Subcutaneous abdominal adipose tissue (tissue), 5 donors: Measurements from ENCODE around the gene ADAMTS2.

ENCODE experiments used
- H3K27ac ChIP-seq: one replicate; pipeline ENCODE4 v1.7.0; 2013; ENCODE audit warnings: low read depth, mild to moderate bottlenecking, inconsistent platforms, low read length, moderate library complexity
- H3K27me3 ChIP-seq, 5 donors: one replicate each; pipeline ENCODE4 v1.7.0; 2013; ENCODE audit warnings: low read length in 5 of 5, inconsistent platforms in 1 of 5; ENCODE audit not compliant: control insufficient read depth in 5 of 5, insufficient read depth in 4 of 5
- H3K36me3 ChIP-seq, 5 donors: one replicate each; pipeline ENCODE4 v1.7.0; 2013; ENCODE audit warnings: low read length in 5 of 5; ENCODE audit not compliant: control insufficient read depth in 5 of 5, insufficient read depth in 5 of 5
- H3K4me1 ChIP-seq, 5 donors: one replicate each; pipeline ENCODE4 v1.7.0; 2013; ENCODE audit warnings: low read length in 5 of 5, mild to moderate bottlenecking in 3 of 5, moderate library complexity in 1 of 5; ENCODE audit not compliant: control insufficient read depth in 5 of 5, insufficient read depth in 5 of 5
- H3K4me3 ChIP-seq, 5 donors: one replicate each; pipeline ENCODE4 v1.7.0; 2013; ENCODE audit warnings: low read length in 5 of 5, low read depth in 1 of 5
- H3K9ac ChIP-seq, 5 donors: one replicate each; pipeline ENCODE4 v1.7.0; 2013; ENCODE audit warnings: low read length in 5 of 5, mild to moderate bottlenecking in 4 of 5, moderate library complexity in 3 of 5
- H3K9me3 ChIP-seq, 5 donors: one replicate each; pipeline ENCODE4 v1.7.0; 2013; ENCODE audit warnings: low read length in 5 of 5; ENCODE audit not compliant: control insufficient read depth in 5 of 5
- donor health status: healthy.
- donor health status: healthy.
- donor health status: healthy.
- donor health status: healthy.
- donor health status: healthy.

The ADAMTS2 gene

GRCh38 chr5:179373101-179373934 is 28.1 kb upstream of the ADAMTS2 start:
- Histone ChIP-seq H3K9ac (no peak overlapping the region), H3K27me3 (peaks cover 0 to 2% (median 0%) of the 10 kb centered on the region in 5 donors), H3K36me3 (no peaks in the 10 kb centered on the region), H3K4me3 (no peak overlapping the region), H3K4me1 (peaks cover 0 to 15% (median 8%) of the 10 kb centered on the region in 5 donors), H3K9me3 (no peaks in the 10 kb centered on the region), H3K27ac (no peak overlapping the region)

DNA sequence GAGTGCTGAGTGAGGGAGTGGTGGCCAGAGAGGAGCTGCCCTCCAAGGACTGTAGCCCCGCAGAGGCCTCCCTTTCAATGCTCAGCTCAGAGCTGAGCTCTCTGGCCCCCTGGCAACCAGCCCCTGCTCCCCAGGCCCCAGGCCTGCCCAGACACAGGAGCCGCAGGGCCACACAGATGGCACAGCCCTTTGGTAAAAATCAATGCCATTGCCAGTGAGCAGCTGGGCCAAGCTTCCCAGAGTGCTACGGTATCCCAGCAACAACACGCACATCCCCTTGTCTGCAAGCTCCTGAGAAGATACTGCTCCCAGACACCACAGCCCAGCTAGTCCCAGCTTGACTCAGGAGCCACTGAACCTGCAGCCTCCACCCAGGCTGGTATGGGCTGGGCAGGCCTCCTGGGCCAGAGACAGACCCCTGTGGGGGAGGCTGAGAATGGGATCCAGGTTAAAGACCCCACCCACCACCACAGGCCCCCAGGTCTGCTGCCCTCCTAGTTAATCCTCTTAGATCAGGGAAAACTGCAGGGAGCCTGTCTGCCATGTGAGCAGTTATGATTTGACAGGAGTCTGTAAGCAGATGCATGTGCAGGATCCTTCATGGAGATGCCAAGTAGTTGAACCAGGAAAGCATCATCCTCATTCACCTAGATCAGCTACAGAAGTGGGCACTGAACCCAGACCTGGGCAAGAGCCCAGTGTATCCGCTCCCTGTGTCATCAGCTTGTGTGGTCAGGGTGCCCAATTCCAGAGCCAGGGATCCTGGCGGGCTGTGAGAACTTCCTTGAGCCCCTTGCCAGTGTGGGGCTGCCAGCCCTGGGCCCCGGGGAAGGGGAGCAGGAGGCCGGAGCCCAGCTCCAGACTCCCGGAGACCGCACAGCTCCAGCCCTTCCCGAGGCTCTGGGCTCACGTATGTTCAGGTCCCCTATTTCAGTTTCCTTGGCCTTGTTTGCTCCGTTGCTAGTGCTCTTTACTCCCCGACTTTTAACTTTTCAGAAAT is 26.7 kb upstream of the ADAMTS2 start:
- Histone ChIP-seq H3K27me3 (no peaks in the 10 kb centered on the region), H3K4me3 (no peak overlapping the region), H3K27ac (no peak overlapping the region), H3K9ac (no peak overlapping the region), H3K4me1 (peaks cover 0 to 15% (median 9%) of the 10 kb centered on the region in 5 donors), H3K36me3 (no peaks in the 10 kb centered on the region), H3K9me3 (no peaks in the 10 kb centered on the region)

DNA sequence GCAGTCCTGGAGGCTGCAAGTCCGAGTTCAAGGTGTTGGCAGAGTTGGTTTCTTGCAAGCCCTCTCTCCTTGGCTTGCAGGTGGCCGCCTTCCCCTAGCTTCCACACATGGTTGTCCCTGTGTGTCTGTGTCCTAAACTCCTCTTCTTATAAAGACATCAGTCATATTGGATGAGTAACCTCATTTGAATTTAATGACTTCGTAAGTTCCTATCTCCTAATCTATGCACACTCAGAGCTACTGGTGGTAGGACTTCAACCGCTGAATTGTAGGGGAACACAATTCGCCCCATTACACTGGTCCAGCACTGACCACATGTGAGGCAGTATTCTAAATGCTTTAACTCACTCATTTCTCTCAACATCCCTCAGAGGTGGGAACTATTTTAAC is 25.9 kb upstream of the ADAMTS2 start:
- H3K9ac ChIP-seq: no peak overlapping the region
- H3K36me3 ChIP-seq: no peaks in the 10 kb centered on the region
- no peaks in the 10 kb centered on the region for H3K9me3 ChIP-seq
- peaks cover 0 to 2% (median 0%) of the 10 kb centered on the region in 5 donors for H3K27me3 ChIP-seq
- no peak overlapping the region for H3K27ac ChIP-seq
- peaks cover 0 to 15% (median 9%) of the 10 kb centered on the region in 5 donors for H3K4me1 ChIP-seq
- H3K4me3 ChIP-seq: no peak overlapping the region

GRCh38 chr5:179370490-179371120 is 25.3 kb upstream of the ADAMTS2 start:
- no peaks in the 10 kb centered on the region for H3K9me3 ChIP-seq
- H3K27ac ChIP-seq: no peak overlapping the region
- no peak overlapping the region for H3K4me3 ChIP-seq
- no peaks in the 10 kb centered on the region for H3K36me3 ChIP-seq
- H3K4me1 ChIP-seq: peaks cover 0 to 15% (median 9%) of the 10 kb centered on the region in 5 donors
- no peak overlapping the region for H3K9ac ChIP-seq
- H3K27me3 ChIP-seq: peaks cover 0 to 2% (median 0%) of the 10 kb centered on the region in 5 donors

GRCh38 chr5:179369530-179369884 is 24.2 kb upstream of the ADAMTS2 start:
- Histone ChIP-seq H3K9me3 (no peaks in the 10 kb centered on the region), H3K4me1 (peaks cover 0 to 15% (median 9%) of the 10 kb centered on the region in 5 donors), H3K27ac (no peak overlapping the region), H3K9ac (no peak overlapping the region), H3K27me3 (peaks cover 0 to 2% (median 0%) of the 10 kb centered on the region in 5 donors), H3K36me3 (no peaks in the 10 kb centered on the region), H3K4me3 (no peak overlapping the region)

DNA sequence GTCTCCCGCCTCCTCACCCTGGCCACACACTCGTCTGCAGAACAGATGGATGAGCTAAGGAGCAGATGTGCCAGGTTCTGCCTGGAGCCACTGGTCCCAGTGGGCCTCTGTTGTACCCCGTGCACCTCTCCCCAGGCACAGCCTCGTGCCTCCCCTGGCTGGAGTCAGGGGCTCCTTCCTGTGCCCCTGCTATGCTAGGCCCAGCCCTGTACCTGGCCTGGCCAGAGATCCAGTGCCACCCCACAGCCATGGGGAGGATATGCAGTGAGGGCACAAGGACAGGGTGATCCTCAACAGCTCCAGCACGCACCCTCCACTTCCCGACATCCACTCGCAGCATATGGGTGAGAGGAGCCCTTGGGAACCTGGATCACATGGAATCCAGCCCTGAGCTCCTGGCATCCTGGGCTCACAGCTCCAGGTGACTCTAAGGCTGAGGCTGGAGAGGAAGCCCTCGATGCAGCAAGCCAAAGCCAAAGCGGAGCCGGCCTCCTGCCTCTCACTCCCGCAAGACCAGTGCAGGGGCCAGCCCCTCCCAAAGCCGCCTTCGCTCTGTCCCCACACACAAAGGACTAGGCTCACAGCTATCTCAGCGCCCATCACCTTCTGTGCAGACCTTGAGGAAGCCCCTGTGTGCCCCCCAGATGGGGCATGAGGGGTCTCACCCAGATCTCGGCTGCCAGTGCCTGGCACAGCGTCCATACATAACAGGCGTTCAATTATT is 23.7 kb upstream of the ADAMTS2 start:
- no peak overlapping the region for H3K9ac ChIP-seq
- H3K9me3 ChIP-seq: no peaks in the 10 kb centered on the region
- H3K4me3 ChIP-seq: no peak overlapping the region
- no peak overlapping the region for H3K27ac ChIP-seq
- H3K36me3 ChIP-seq: no peaks in the 10 kb centered on the region
- peaks cover 0 to 2% (median 0%) of the 10 kb centered on the region in 5 donors for H3K27me3 ChIP-seq
- H3K4me1 ChIP-seq: peaks cover 0 to 15% (median 9%) of the 10 kb centered on the region in 5 donors

GRCh38 chr5:179368126-179368805 is 23.0 kb upstream of the ADAMTS2 start:
- H3K4me1 ChIP-seq: peaks cover 0 to 15% (median 9%) of the 10 kb centered on the region in 5 donors
- H3K9ac ChIP-seq: no peak overlapping the region
- no peak overlapping the region for H3K27ac ChIP-seq
- peaks cover 0 to 2% (median 0%) of the 10 kb centered on the region in 5 donors for H3K27me3 ChIP-seq
- H3K9me3 ChIP-seq: no peaks in the 10 kb centered on the region
- no peaks in the 10 kb centered on the region for H3K36me3 ChIP-seq
- H3K4me3 ChIP-seq: no peak overlapping the region

DNA sequence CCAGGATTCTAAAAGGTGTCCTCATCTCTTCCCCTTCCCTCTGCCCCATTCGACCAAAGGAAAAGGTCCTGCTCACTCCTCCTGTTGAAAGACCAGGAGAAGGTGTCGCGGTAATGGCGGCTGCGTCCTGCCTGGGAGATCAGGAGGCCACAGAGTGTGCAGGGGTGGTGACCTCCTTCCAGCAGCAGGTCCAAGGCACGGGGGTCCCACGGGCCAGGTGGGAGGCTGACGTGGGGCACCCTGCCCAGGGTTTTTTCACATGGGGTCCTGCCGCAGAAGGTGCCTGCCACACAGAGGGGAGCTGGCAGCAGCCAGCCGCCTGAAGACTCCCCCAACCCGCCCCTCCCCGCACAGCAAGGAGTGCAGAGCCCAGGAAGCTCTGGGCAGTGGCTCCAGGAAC is 22.2 kb upstream of the ADAMTS2 start:
- Histone ChIP-seq H3K9me3 (no peaks in the 10 kb centered on the region), H3K9ac (no peak overlapping the region), H3K27me3 (peaks cover 0 to 2% (median 0%) of the 10 kb centered on the region in 5 donors), H3K27ac (no peak overlapping the region), H3K4me3 (no peak overlapping the region), H3K36me3 (no peaks in the 10 kb centered on the region), H3K4me1 (peaks cover 0 to 15% (median 9%) of the 10 kb centered on the region in 5 donors)

- Histone ChIP-seq H3K27me3 (peaks cover 0 to 2% (median 0%) of the 10 kb centered on the region in 5 donors), H3K9ac (no peak overlapping the region), H3K9me3 (peaks cover 0 to 6% (median 2%) of the 10 kb centered on the region in 5 donors), H3K36me3 (no peaks in the 10 kb centered on the region), H3K4me1 (peaks cover 0 to 7% (median 0%) of the 10 kb centered on the region in 5 donors), H3K27ac (no peak overlapping the region), H3K4me3 (no peak overlapping the region)
These were observed 17.1 kb upstream of the ADAMTS2 start for GRCh38 chr5:179362355-179362754.
